ENCODE data around the gene RSPH6A. TPM values are rescaled to one million over a fixed set of nuclear protein-coding genes. Genes with fewer than 3 reads are reported as not detected.

The RSPH6A gene
- total RNA-seq, 2 donors from 2014 or later, result 0.50 to 5.2 TPM

GRCh38 chr19:45825917-45826893 is 11.1 kb upstream of the RSPH6A start:
- no peak for DNase-seq (ENCODE audit: low spot score)
- Histone ChIP-seq H3K9me3 (no peaks in the 10 kb centered on the region), H3K4me1 (replicated peaks) (peaks cover 9% of the 10 kb centered on the region), H3K36me3 (peaks cover 19 to 30% of the 10 kb centered on the region in 2 donors), H3K27me3 (replicated peaks; ENCODE audit: insufficient read depth) (no peaks in the 10 kb centered on the region), H3K27ac (no peak overlapping the region), H3K4me3 (no peak overlapping the region)
- intact Hi-C loops (cut with DNase I), result no loop called here
- TF ChIP-seq CTCF (IDR thresholded peaks at IDR 0.05) (no peak), POLR2A (IDR thresholded peaks at IDR 0.05) (no peak), POLR2AphosphoS5 (IDR thresholded peaks at IDR 0.05) (no peak)
- 82% methylated on average over 22 of the region's 22 CpGs for WGBS

GRCh38 chr19:45825263-45825605 is 10.1 kb upstream of the RSPH6A start:
- intact Hi-C loops (cut with DNase I), result no loop called here
- no peak overlapping the region for H3K4me3 ChIP-seq
- H3K36me3 ChIP-seq, result peaks cover 19 to 30% of the 10 kb centered on the region in 2 donors
- 90% methylated on average over 8 of the region's 8 CpGs for WGBS
- TF ChIP-seq CTCF (IDR thresholded peaks at IDR 0.05), result no peak
- no peak for TF ChIP-seq POLR2AphosphoS5 (IDR thresholded peaks at IDR 0.05)
- TF ChIP-seq POLR2A (IDR thresholded peaks at IDR 0.05), result no peak
- DNase-seq (ENCODE audit: low spot score), result no peak
- H3K4me1 ChIP-seq (replicated peaks), result peaks cover 9% of the 10 kb centered on the region
- H3K9me3 ChIP-seq, result no peaks in the 10 kb centered on the region
- H3K27me3 ChIP-seq (replicated peaks; ENCODE audit: insufficient read depth), result no peaks in the 10 kb centered on the region
- no peak overlapping the region for H3K27ac ChIP-seq

- H3K9me3 ChIP-seq, result no peaks in the 10 kb centered on the region
- no peak for DNase-seq (ENCODE audit: low spot score)
- intact Hi-C loops (cut with DNase I), result no loop called here
- peaks cover 19 to 26% of the 10 kb centered on the region in 2 donors for H3K36me3 ChIP-seq
- H3K27me3 ChIP-seq (replicated peaks; ENCODE audit: insufficient read depth), result no peaks in the 10 kb centered on the region
- no peak for TF ChIP-seq POLR2AphosphoS5 (IDR thresholded peaks at IDR 0.05)
- no peak for TF ChIP-seq POLR2A (IDR thresholded peaks at IDR 0.05)
- no peak for TF ChIP-seq CTCF (IDR thresholded peaks at IDR 0.05)
- H3K4me3 ChIP-seq, result no peak overlapping the region
- WGBS, result 84% methylated on average over 26 of the region's 26 CpGs
- H3K27ac ChIP-seq, result peak overlapping the region in 1 of 2 donors; percentile 8
- H3K4me1 ChIP-seq (replicated peaks), result peaks cover 9% of the 10 kb centered on the region
These were observed 9.6 kb upstream of the RSPH6A start for GRCh38 chr19:45824531-45825262.

GRCh38 chr19:45824041-45824471 is 8.9 kb upstream of the RSPH6A start:
- TF ChIP-seq POLR2A (IDR thresholded peaks at IDR 0.05) (no peak), POLR2AphosphoS5 (IDR thresholded peaks at IDR 0.05) (no peak), CTCF (IDR thresholded peaks at IDR 0.05) (no peak)
- no peak overlapping the region for H3K4me3 ChIP-seq
- no peaks in the 10 kb centered on the region for H3K9me3 ChIP-seq
- peak; percentile 59 for DNase-seq (ENCODE audit: low spot score)
- H3K36me3 ChIP-seq, result peaks cover 19 to 21% of the 10 kb centered on the region in 2 donors
- peaks cover 9% of the 10 kb centered on the region for H3K4me1 ChIP-seq (replicated peaks)
- 32% methylated on average over 12 of the region's 12 CpGs for WGBS
- H3K27me3 ChIP-seq (replicated peaks; ENCODE audit: insufficient read depth), result no peaks in the 10 kb centered on the region
- intact Hi-C loops (cut with DNase I), result no loop called here
- peak overlapping the region in 1 of 2 donors; percentile 8 for H3K27ac ChIP-seq

Data from prostate gland (tissue), 2 donors.